ENCODE results near the gene MIDN.

The MIDN gene

GRCh38 chr19:1224847-1225246, 23.5 kb upstream of the MIDN start:
- DNase-seq: no peak
- TF ChIP-seq POLR2A (IDR thresholded peaks at IDR 0.05; ENCODE audit: low read length): no peak
- TF ChIP-seq GATA1 (IDR thresholded peaks at IDR 0.05; ENCODE audit: low read depth, low read length): no peak

DNA sequence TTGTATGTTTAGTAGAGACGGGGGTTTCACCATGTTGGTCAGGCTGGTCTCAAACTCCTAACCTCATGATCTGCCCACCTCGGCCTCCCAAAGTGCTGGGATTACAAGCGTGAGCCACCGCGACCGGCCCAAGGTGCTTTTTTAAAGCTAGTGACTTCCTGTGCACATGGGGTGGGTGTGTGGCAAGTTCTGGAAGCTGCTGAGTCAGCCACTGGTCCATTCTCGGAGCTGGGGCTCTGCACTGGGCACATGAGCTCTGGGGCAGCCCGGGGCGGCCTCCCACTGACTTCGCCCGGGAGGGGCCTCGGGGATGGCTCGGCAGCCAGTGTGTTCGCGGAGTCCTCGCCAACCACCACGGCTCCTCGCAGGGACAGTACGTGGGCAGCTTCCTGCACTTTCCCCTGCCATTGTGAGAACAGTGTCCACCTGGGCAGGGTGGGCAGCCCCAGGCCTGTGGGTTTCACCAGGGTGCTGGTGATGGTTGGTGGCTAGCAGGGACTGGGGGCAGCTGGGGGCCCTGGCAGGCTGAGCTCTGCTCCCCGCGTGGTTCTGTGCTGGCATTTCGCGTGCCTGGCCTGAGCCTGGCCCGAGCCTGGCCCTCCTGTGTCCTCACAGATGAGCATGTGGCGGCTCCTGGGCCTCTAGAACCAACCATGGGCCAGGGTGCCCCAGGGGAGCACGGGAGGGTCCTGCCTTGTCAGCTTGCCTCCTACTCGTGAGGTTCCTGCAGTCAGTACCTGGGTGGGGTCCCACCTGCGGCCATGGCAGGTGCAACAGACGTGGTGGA, 22.8 kb upstream of the MIDN start:
- DNase-seq: no peak

GRCh38 chr19:1226227-1226518, 22.2 kb upstream of the MIDN start:
- no peak for TF ChIP-seq GATA1 (IDR thresholded peaks at IDR 0.05; ENCODE audit: low read depth, low read length)
- TF ChIP-seq POLR2A (IDR thresholded peaks at IDR 0.05; ENCODE audit: low read length): no peak
- no peak for DNase-seq

More for the DNA sequence above, 22.8 kb upstream of the MIDN start:
- no peak for TF ChIP-seq GATA1 (IDR thresholded peaks at IDR 0.05; ENCODE audit: low read depth, low read length)
- no peak for TF ChIP-seq POLR2A (IDR thresholded peaks at IDR 0.05; ENCODE audit: low read length)

DNA sequence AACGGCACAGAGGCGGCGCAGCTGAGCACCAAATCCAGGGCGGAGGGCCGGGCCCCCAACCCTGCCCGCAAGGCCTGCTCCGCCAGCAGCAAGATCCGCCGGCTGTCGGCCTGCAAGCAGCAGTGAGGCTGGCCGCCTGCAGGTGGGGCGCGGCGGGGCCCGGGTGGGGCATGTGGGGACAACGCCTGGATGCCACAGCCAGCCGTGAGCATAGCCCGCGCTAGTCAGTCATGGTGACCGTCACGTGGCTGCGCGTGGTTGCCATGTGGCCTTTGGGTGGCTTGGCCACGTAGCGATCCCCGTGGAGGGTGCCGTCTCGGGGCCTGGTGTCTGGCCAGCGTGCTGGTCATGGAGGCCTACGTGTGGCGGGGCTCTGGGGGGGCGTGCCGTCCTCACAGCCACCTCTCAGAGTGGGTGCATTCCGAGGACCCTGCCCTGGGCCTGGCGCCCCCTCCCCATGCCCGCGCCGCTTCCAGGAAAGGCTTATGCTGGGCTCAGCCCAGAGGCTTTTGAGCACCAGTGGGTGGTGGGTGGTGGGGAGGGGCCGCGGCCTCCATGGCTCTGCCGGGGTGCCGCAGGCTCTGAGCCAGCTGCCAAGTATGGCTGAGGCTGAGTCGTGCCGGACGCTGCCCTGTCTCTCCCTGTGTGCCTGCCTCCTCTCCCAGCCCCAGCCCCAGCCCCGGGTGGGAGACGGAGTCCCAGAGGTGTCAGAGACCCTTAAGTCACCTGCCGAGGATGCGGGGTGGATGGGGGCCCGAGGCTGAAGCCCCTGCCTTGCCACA, 21.7 kb upstream of the MIDN start:
- no peak for TF ChIP-seq POLR2A (IDR thresholded peaks at IDR 0.05; ENCODE audit: low read length)
- TF ChIP-seq GATA1 (IDR thresholded peaks at IDR 0.05; ENCODE audit: low read depth, low read length): no peak

GRCh38 chr19:1227304-1228054, 20.9 kb upstream of the MIDN start:
- peak in 1 of 2 experiments; percentile 37 for DNase-seq
- TF ChIP-seq GATA1 (IDR thresholded peaks at IDR 0.05; ENCODE audit: low read depth, low read length) (no peak), POLR2A (IDR thresholded peaks at IDR 0.05; ENCODE audit: low read length) (no peak)

More for the DNA sequence above, 21.7 kb upstream of the MIDN start:
- no peak for DNase-seq

GRCh38 chr19:1228161-1228957, 20.0 kb upstream of the MIDN start:
- DNase-seq: no peak
- TF ChIP-seq POLR2A (IDR thresholded peaks at IDR 0.05; ENCODE audit: low read length): no peak
- no peak for TF ChIP-seq GATA1 (IDR thresholded peaks at IDR 0.05; ENCODE audit: low read depth, low read length)

DNA sequence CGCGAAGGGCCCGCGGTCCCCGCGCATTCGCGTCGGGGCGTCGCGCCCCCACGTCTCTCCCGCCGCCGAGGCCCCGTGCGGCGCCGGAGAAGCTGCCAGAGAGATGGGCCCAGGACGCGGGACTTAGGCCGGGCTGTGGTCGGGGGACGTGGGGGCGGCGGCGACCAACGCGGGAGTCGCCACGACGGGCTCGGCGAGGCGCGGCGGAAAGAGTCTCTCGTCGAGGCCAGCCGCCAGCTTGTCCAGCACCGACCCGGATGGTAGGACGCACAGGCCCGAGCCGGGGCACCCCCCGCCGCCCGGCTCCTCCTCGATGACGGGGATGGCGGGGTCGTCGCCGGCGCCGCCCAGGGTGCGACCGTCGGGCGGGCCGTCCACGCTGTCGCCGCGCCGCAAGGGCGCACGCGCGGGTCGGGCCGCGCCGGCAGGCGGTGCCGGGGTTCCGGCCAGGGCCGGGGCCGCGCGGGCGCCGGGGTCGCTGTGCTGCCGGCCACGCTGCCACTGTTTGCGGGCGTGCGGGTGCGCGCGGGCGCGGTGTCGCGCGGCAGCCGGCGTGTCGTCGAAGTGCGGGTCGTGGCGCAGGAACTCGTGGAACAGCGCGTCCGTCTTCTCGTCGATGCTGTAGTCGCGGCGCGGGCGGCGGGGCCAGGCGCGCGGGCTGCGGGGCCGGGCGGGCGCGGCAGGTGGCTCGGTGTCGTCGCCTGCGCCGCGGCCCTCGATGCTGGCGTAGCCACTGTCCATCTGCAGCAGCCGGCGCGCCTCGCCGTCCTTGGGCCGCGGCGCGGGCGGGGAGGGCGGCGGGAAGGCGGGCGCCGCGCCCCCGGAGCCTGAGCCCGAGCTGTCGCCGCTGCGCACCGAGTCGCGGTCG, 19.1 kb upstream of the MIDN start:
- DNase-seq: no peak
- TF ChIP-seq POLR2A (IDR thresholded peaks at IDR 0.05; ENCODE audit: low read length) (no peak), GATA1 (IDR thresholded peaks at IDR 0.05; ENCODE audit: low read depth, low read length) (no peak)

- no peak for TF ChIP-seq POLR2A (IDR thresholded peaks at IDR 0.05; ENCODE audit: low read length)
- no peak for TF ChIP-seq GATA1 (IDR thresholded peaks at IDR 0.05; ENCODE audit: low read depth, low read length)
- DNase-seq: no peak
Observed at GRCh38 chr19:1229924-1230782, 18.2 kb upstream of the MIDN start.

DNA sequence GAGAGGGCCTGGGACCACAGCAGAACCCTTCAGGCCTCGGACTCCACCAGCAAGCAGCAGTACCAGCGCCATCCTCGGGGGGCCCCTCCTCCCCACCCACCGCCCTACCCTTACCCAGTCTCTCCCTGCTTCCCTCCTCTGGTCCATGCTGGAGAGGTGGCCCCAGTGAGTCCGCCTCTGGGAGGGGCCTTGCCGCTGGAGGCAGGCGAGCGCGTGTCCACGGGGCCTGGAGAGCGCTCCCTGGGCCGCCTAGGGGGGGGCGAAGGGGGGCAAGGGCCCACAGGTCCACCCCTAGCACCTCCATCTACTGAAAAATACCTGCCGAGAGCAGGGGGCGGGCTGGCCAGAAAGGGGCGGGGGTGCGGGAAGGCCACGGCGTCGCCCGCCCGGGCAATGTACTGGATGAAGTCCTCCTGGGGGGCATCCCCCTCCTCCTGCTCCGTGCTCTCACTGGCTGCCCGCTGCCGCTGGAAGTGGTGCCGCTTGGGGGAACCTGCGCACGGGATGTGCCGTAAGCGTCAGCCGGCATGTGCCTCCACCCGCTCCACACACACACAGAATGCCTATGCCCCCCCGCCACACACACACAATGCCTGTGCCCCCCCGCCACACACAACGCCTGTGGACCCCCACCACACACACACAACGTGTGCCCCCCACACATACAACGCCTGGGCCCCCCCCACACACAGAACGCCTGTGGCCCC, 17.4 kb upstream of the MIDN start:
- DNase-seq: no peak
- TF ChIP-seq GATA1 (IDR thresholded peaks at IDR 0.05; ENCODE audit: low read depth, low read length) (no peak), POLR2A (IDR thresholded peaks at IDR 0.05; ENCODE audit: low read length) (no peak)

DNA sequence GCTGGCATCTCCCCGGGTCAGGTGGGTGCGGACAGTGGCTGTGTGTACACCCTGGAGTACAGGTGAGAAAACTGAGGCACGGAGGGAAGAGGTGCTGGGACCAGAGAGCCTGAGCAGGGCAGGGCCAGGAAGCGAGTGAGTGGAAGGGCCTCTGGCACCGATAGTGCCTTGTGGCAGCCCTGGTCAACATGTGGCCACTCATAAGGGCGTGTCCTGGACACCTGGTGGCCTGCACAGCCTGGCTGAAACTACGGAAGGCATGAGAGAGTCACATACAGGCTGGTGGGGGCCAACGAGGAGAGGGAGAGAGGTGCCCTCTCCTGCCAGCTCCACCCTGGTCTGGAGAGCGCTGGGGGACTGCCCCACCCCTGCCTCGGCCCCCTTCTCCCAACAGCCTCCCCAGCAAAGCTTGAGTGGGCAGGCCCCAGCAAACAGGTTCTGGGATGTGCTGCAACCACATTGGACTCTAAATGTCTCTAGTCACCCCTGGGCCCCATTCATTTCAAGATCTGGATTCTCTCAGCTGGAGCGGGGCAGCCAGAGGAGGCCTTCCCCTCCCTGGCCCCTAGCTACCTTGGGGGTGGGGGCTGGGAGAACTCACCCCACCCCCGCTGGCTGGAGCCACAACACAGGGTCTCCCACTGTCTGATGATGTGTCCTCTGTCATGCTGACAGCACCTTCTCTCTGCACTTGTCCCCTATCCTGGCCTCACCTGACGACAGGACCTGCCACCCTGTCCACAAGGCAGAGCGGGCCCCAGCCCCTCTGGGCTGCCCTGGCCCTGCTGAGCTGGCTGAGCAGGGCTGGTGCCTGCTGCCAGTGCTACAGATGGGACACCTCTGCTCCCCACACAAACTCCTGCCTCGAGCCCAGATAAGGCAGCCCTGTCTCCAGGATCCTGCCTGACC, 16.4 kb upstream of the MIDN start:
- peak in 1 of 2 experiments; percentile 36 for DNase-seq
- TF ChIP-seq POLR2A (IDR thresholded peaks at IDR 0.05; ENCODE audit: low read length) (no peak), GATA1 (IDR thresholded peaks at IDR 0.05; ENCODE audit: low read depth, low read length) (no peak)
